ENCODE data around the gene KCNMA1.

Gene KCNMA1

DNA sequence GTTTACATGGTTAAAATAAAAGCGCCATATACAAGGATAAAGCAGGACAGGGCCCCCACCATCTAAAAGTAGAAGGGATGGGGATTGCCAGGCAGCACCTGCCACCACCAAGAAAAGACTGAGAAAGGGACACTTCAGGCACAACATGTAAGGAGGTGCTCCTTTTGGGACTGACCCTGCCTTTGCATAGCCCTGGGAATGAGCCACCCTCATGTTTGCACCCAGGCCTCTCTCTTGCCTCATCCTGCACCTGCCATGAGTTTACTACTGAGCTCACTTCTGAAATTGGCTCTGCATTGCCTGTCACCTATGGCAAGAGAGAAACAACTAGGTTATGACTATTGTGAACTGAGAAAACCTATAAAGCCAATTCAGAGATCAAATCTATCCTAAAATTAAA is 489.7 kb downstream of the KCNMA1 start:
- no peak for TF ChIP-seq TAF1 (IDR thresholded peaks at IDR 0.05; ENCODE audit: low read depth)
- no peak for TF ChIP-seq CEBPB (IDR thresholded peaks at IDR 0.05)
- TF ChIP-seq REST (IDR thresholded peaks at IDR 0.05; ENCODE audit: low read depth) = no peak
- no peak for TF ChIP-seq RAD21 (IDR thresholded peaks at IDR 0.05; ENCODE audit: low read depth)
- TF ChIP-seq YY1 (IDR thresholded peaks at IDR 0.05; ENCODE audit: low read depth) = no peak
- TF ChIP-seq TEAD4 (IDR thresholded peaks at IDR 0.05) = no peak
- TF ChIP-seq, protein P1, sequence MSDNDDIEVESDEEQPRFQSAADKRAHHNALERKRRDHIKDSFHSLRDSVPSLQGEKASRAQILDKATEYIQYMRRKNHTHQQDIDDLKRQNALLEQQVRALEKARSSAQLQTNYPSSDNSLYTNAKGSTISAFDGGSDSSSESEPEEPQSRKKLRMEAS (IDR thresholded peaks at IDR 0.05) = no peak
- TF ChIP-seq EGR1 (IDR thresholded peaks at IDR 0.05) = no peak
- TF ChIP-seq NFIC (IDR thresholded peaks at IDR 0.05) = no peak
- TF ChIP-seq FOXM1 (IDR thresholded peaks at IDR 0.05; ENCODE audit: borderline replicate concordance, low read depth) = no peak

DNA sequence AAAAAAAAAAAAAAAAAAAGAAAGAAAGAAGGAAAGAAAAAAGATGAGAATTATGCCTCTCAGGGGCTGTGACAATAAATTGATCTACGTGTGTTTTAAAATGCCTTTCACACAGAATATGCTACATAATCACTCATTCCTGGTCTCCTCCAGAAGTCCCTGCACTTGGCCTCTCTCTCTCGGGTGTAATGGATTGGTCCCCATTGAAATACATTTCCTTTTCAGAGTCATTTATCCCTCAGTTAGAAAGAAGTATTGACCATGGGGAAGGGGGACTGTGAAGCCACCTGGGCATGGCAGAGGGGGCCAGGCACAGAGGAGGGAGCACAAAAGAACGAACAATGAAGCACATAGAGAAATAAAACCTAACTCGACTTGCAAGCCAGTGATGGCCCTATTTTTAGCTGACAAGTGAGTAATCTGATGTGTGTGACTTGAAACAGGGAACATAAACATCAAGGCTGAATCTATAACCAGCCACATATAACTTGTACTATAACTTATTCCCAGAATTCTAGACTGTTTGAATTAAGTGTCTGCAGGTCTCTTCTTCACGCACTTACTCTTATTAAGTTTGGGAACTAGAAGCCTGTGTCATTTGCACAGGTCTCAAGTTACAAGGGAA is 490.8 kb downstream of the KCNMA1 start:
- no peak for TF ChIP-seq ZBTB7A (IDR thresholded peaks at IDR 0.05; ENCODE audit: low read depth)
- no peak for TF ChIP-seq EP300 (IDR thresholded peaks at IDR 0.05; ENCODE audit: borderline replicate concordance)
- no peak for TF ChIP-seq CREB1 (IDR thresholded peaks at IDR 0.05; ENCODE audit: low read depth)
- TF ChIP-seq, protein P2, sequence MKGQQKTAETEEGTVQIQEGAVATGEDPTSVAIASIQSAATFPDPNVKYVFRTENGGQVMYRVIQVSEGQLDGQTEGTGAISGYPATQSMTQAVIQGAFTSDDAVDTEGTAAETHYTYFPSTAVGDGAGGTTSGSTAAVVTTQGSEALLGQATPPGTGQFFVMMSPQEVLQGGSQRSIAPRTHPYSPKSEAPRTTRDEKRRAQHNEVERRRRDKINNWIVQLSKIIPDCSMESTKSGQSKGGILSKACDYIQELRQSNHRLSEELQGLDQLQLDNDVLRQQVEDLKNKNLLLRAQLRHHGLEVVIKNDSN (IDR thresholded peaks at IDR 0.05) = no peak
- no peak for TF ChIP-seq TEAD4 (IDR thresholded peaks at IDR 0.05)
- TF ChIP-seq NFIC (IDR thresholded peaks at IDR 0.05) = no peak
- no peak for TF ChIP-seq TCF12 (IDR thresholded peaks at IDR 0.05; ENCODE audit: low read depth)
- TF ChIP-seq, protein P1 (IDR thresholded peaks at IDR 0.05) = no peak
- TF ChIP-seq FOXM1 (IDR thresholded peaks at IDR 0.05; ENCODE audit: borderline replicate concordance, low read depth) = no peak
- TF ChIP-seq REST (IDR thresholded peaks at IDR 0.05; ENCODE audit: low read depth) = no peak
- no peak for TF ChIP-seq CEBPB (IDR thresholded peaks at IDR 0.05)
- TF ChIP-seq EGR1 (IDR thresholded peaks at IDR 0.05) = no peak
- TF ChIP-seq YY1 (IDR thresholded peaks at IDR 0.05; ENCODE audit: low read depth) = no peak
- no peak for TF ChIP-seq RAD21 (IDR thresholded peaks at IDR 0.05; ENCODE audit: low read depth)

GRCh38 chr10:77144656-77145055 is 493.0 kb downstream of the KCNMA1 start:
- TF ChIP-seq EGR1 (IDR thresholded peaks at IDR 0.05) = no peak
- no peak for TF ChIP-seq ZBTB7A (IDR thresholded peaks at IDR 0.05; ENCODE audit: low read depth)
- TF ChIP-seq REST (IDR thresholded peaks at IDR 0.05; ENCODE audit: low read depth) = no peak
- TF ChIP-seq RAD21 (IDR thresholded peaks at IDR 0.05; ENCODE audit: low read depth) = no peak
- TF ChIP-seq EP300 (IDR thresholded peaks at IDR 0.05; ENCODE audit: borderline replicate concordance) = no peak
- TF ChIP-seq, protein P1 (IDR thresholded peaks at IDR 0.05) = no peak
- no peak for TF ChIP-seq CEBPB (IDR thresholded peaks at IDR 0.05)
- TF ChIP-seq CREB1 (IDR thresholded peaks at IDR 0.05; ENCODE audit: low read depth) = no peak
- TF ChIP-seq YY1 (IDR thresholded peaks at IDR 0.05; ENCODE audit: low read depth) = no peak
- TF ChIP-seq FOXM1 (IDR thresholded peaks at IDR 0.05; ENCODE audit: borderline replicate concordance, low read depth) = no peak
- TF ChIP-seq TEAD4 (IDR thresholded peaks at IDR 0.05) = no peak
- no peak for TF ChIP-seq NFIC (IDR thresholded peaks at IDR 0.05)
- no peak for TF ChIP-seq TAF1 (IDR thresholded peaks at IDR 0.05; ENCODE audit: low read depth)
- no peak for TF ChIP-seq TCF12 (IDR thresholded peaks at IDR 0.05; ENCODE audit: low read depth)
- TF ChIP-seq, protein P2 (IDR thresholded peaks at IDR 0.05) = no peak

Data from Ishikawa (cell line).